HEK293T (cell line): Measurements from ENCODE around the gene CCNL2.

ENCODE experiments used
- ARNT ChIP-seq: fragments of 450-650 bp; IDR thresholded peaks from 2 replicates; pipeline ENCODE4 v1.6.1; 2017; ENCODE audit warnings: mild to moderate bottlenecking
- BHLHE40 ChIP-seq: fragments of 450-650 bp; IDR thresholded peaks from 2 replicates; pipeline ENCODE4 v1.6.1; 2016; ENCODE audit warnings: mild to moderate bottlenecking, moderate library complexity, borderline replicate concordance
- ELF4 ChIP-seq: fragments of 450-650 bp; IDR thresholded peaks from 2 replicates; pipeline ENCODE4 v1.6.1; 2017; ENCODE audit warnings: antibody characterized with exemption
- FOXA1 ChIP-seq: fragments of 450-650 bp; IDR thresholded peaks from 2 replicates; pipeline ENCODE4 v1.6.1; 2016; ENCODE audit warnings: mild to moderate bottlenecking
- FOXM1 ChIP-seq: fragments of 450-650 bp; IDR thresholded peaks from 2 replicates; pipeline ENCODE4 v1.6.1; 2017; ENCODE audit warnings: mild to moderate bottlenecking, borderline replicate concordance
- HDGF ChIP-seq: fragments of 450-650 bp; IDR thresholded peaks from 2 replicates; pipeline ENCODE4 v1.6.1; 2017; ENCODE audit warnings: antibody characterized with exemption, borderline replicate concordance
- NFRKB ChIP-seq: fragments of 450-650 bp; IDR thresholded peaks from 2 replicates; pipeline ENCODE4 v1.6.1; 2016; ENCODE audit warnings: mild to moderate bottlenecking, moderate library complexity
- PKNOX1 ChIP-seq: fragments of 450-650 bp; IDR thresholded peaks from 2 replicates; pipeline ENCODE4 v1.6.1; 2016
- SP1 ChIP-seq: fragments of 450-650 bp; IDR thresholded peaks from 2 replicates; pipeline ENCODE4 v1.6.1; 2017
- TARDBP ChIP-seq: fragments of 450-650 bp; IDR thresholded peaks from 2 replicates; pipeline ENCODE4 v1.6.1; 2016
- ZNF384 ChIP-seq: fragments of 450-650 bp; IDR thresholded peaks from 2 replicates; pipeline ENCODE4 v1.6.1; 2016

- TF ChIP-seq ARNT = no peak
- TF ChIP-seq NFRKB = no peak
- no peak for TF ChIP-seq TARDBP
- TF ChIP-seq BHLHE40 = no peak
- no peak for TF ChIP-seq FOXM1
- no peak for TF ChIP-seq SP1
- TF ChIP-seq ZNF384 = no peak
- no peak for TF ChIP-seq HDGF
- no peak for TF ChIP-seq ELF4
- TF ChIP-seq PKNOX1 = no peak
- TF ChIP-seq FOXA1 = no peak
These were observed 34.6 kb upstream of the CCNL2 start for GRCh38 chr1:1433804-1434130.
